Stimulated activated CD8-positive, alpha-beta memory T cell treated with anti-CD3 and anti-CD28 coated beads, Interleukin-4, amount 100 ng/mL, for 4 hours (primary cell): ENCODE measurements around the gene ELN.

ENCODE experiments used
- DNase-seq, 2 donors: peaks; one replicate each; pipeline ENCODE4 v3.0.0-alpha.2; 2020; ENCODE audit warnings: low read depth in 2 of 2, low spot score in 1 of 2

Gene ELN

GRCh38 chr7:74092321-74092963 is 64.5 kb downstream of the ELN start:
- DNase-seq = no peak

DNA sequence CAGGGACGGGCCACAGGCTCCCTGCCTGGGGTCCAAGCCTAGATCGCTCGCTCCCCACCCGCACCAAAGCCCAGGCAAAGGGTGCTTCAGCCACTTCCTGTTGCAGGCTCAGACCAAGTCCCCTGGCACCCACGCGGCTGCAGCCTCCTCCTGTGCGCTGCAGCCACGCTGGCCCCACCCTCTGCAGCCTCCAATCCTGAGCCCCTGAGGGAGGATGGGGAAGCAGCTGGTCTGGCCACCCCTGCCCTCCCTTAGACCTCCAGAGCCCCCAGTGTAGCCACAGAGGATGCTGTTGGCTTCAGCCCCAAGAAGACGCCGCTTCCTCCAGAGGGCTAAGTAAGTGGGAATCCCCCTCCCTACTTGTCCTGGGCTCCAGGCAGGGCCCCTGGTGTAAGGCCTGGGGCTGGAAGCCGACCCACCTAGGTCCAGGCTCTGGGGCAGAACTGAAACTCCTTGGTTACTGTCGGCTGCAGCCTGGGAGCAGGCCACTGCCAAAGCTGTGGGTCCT is 65.0 kb downstream of the ELN start:
- DNase-seq = no peak

DNA sequence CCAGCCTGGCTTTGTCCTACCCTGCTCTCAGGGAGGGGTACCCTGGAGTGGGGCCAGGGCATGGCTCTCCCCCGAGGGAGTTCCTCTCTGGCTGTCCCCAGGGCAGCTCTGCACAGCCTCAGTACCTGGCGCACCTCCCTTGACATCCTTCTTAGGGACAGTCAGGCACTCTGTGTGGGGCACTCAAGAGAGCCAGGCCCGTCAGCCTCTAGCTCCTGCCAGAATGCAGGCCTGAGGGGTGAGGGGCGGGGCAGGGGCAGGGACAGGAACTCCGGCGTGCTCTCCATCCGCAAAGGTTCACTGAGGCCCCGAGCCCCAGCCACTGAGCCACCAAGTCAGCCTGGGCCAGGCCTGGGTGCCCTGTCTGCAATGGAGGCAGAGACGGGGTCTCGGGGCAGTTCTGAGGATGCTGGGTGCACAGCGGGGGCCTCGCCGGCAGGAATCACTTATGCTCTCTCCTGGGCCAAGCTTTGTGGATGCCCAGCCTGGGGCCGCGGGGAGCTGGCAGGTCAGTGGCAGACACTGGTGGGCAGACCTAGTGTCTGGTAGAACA is 65.8 kb downstream of the ELN start:
- no peak for DNase-seq

DNA sequence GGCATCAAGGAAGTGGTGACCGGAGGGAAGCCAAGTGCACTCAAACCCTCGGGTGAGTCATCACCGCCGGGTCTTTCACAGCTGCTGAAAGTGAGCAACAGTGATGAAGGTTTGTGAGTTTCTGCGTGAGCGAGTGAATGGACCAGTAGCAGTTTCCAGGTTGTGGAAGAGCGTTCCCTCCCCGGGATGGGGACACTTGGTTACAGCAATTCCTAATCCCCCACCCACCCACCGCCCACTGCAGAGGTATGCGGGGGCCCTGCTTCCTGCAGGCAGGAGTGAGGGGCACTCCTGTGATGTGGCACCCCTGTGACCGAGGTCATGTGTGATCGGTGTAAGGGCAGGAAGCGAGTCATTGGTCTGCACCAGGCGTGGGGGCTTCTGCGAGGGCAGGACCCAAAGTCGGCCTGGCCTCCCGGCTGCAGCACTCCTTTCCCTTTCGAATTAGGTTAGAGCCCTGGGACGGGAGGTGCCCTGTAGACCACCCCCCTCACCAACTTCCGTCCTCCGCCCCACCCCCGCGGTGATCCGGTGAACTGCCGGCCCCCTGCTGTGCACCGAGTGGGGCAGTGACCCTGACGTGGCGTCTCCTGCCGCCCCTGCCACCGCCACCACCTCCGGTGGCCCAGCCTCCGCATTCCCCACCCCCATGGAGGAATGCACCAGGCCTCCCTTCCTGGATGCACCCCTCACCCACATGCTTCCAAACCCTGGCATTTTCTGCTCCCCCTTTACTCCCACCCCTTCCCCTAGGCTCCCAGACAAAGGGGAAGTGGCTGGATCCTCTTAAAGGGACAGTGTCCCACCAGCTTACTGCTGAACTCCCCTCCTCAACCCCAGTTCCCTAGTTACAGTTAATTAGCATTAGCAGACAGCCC is 66.5 kb downstream of the ELN start:
- DNase-seq = peak; percentile 47 to 67

- DNase-seq = no peak
Measured at GRCh38 chr7:74095135-74095534, 67.2 kb downstream of the ELN start.

- no peak for DNase-seq
Measured at GRCh38 chr7:74097937-74098614, 70.1 kb downstream of the ELN start.

- DNase-seq = no peak
Measured at GRCh38 chr7:74099031-74099430, 71.1 kb downstream of the ELN start.

GRCh38 chr7:74101061-74101681 is 73.2 kb downstream of the ELN start:
- no peak for DNase-seq

GRCh38 chr7:74103219-74103772 is 75.3 kb downstream of the ELN start:
- DNase-seq = no peak

DNA sequence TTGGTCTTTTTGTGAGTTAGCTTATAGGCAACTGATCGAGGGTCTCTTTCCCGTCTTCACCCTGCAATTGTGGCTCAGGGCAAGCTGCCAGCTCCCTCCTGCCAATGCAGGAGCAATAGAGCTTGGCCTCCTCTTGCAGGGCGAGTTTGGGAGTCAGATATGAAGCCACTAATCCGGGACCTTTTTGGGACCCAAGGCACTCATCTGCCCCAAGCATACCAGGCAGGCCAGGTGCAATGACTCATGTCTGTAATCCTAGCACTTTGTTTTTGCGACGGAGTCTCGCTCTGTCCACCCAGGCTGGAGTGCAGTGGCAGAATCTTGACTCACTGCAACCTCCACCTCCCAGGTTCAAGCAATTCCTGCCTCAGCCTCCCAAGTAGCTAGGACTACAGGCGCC is 76.7 kb downstream of the ELN start:
- no peak for DNase-seq

GRCh38 chr7:74105992-74106391 is 78.0 kb downstream of the ELN start:
- DNase-seq = no peak

DNA sequence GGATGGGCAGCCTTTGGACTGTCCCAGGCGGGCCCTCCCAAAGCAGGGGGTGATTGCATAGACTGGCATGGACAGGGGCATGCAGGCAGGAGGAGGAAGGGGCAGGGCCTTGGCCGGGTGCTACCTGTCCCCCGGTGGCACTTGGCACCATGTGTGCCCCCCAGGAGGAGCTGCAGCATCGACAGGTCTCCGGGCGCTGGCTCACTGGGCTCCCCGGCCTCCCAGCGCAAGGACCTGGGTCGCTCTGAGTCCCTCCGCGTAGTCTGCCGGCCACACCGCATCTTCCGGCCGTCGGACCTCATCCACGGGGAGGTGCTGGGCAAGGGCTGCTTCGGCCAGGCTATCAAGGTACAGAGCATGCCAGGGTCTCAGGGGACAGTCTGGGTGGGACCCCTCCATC is 78.9 kb downstream of the ELN start:
- no peak for DNase-seq

- DNase-seq = no peak
Measured at GRCh38 chr7:74115326-74115725, 87.4 kb downstream of the ELN start.

- DNase-seq = no peak
Measured at GRCh38 chr7:74116356-74116755, 88.4 kb downstream of the ELN start.
